HFF-Myc (cell line): ENCODE measurements around the gene LIMA1.
"Not testable (repeated sequence)": the region's sequence is repeated elsewhere in the genome, so short reads cannot be mapped to it uniquely, and the experiment has no call there.

ENCODE experiments used
- DNase-seq: peaks from one replicate; pipeline ENCODE4 v3.0.0-alpha.2; 2011; ENCODE audit warnings: low read depth; ENCODE audit errors: extremely low read depth
- H3K4me3 ChIP-seq: replicated peaks from 2 replicates; pipeline ENCODE4 v1.5.1; 2011; ENCODE audit warnings: low read depth, mild to moderate bottlenecking, control low read depth, low read length
- CTCF ChIP-seq: IDR thresholded peaks from 2 replicates; pipeline ENCODE4 v1.5.1; 2012; ENCODE audit warnings: mild to moderate bottlenecking, low read depth, low read length, control low read depth; ENCODE audit errors: missing control alignments

LIMA1 gene

GRCh38 chr12:50283229-50283923, at the start of gene LIMA1:
Gene LIMA1 (minus strand): TSS chr12:50283520. CDS start chr12:50248751, 34,769 bp downstream.
- peak within 1 kb of the TSS; percentile 78 for H3K4me3 ChIP-seq
- DNase-seq: peak; percentile 33
- TF ChIP-seq CTCF: peak; percentile 31

DNA sequence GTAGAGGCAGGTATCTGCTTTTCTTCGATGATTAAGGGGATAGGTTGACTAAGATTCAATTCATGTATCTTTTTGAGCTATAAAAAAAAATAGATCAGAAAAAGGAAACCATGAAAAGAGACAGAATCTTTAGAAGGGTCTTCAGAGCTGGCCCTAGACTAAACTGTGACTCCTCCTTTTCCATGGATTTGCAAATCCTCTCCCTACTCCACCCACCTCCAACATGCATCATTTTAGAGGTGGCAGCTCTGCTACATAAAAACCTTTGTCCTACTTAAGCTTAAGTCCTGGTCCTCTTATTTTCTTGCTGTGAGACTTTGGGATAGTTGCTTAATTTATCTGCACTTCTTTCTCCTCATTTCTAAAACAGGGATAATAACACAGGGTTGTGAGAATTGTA, 48.4 kb upstream of the LIMA1 start:
- DNase-seq: no peak
- no peak overlapping the region for H3K4me3 ChIP-seq
- TF ChIP-seq CTCF: no peak

DNA sequence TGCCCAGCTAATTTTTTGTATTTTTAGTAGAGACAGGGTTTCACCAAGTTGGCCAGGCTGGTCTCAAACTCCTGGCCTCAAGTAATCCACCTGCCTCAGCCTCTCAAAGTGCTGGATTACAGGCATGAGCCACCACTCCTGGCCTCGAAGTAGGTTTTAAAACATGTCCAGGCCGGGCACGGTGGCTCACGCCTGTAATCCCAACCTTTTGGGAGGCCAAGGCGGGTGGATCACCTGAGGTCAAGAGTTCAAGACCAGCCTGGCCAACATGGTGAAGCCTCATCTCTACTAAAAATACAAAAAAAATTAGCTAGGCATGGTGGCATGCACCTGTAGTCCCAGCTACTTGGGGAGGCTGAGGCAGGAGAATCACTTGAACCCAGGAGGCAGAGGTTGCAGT, 45.3 kb upstream of the LIMA1 start:
- H3K4me3 ChIP-seq, DNase-seq: not testable (repeated sequence)

- TF ChIP-seq CTCF: no peak
- no peak overlapping the region for H3K4me3 ChIP-seq
- DNase-seq: no peak
Measured at GRCh38 chr12:50326590-50327284, 43.4 kb upstream of the LIMA1 start.

DNA sequence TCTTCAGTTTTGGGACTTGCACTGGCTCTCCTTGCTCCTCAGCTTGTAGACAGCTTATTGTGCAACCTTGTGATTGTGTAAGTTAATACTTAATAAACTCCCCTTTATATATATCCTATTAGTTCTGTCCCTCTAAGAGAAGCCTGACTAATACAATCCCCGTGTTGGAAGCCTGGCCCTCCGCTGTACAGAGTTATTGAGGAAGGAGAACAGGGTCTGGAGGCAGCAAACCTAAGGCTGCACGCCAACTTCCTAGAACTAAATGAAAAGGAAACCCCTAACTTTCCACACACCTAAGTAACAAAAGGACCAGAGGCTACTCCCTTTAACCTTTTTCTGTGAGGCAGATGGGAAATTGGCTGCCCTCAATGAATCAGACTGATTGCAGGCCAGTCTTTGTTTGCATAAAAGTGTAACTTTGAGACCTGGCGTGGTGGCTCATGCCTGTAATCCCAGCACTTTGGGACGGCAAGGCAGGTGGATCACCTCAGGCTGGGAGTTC, 42.6 kb upstream of the LIMA1 start:
- no peak for DNase-seq
- no peak overlapping the region for H3K4me3 ChIP-seq
- no peak for TF ChIP-seq CTCF

GRCh38 chr12:50324770-50325169, 41.5 kb upstream of the LIMA1 start:
- not testable (repeated sequence) for DNase-seq, H3K4me3 ChIP-seq

DNA sequence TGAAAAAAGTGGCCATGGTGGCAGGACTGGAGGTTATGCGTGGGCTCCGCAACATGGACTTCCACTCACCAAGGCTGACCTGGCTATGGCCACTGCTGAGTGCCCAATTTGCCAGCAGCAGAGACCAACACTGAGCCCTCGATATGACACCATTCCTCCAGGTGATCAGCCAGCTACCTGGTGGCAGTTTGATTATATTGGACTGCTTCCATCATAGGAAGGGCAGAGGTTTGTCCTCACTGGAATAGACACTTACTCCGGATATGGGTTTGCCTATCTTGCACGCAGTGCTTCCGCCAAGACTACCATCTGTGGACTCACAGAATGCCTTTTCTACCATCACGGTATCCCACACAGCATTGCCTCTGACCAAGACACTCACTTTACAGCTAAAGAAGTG, 40.8 kb upstream of the LIMA1 start:
- DNase-seq: not testable (repeated sequence)

GRCh38 chr12:50322206-50322605, 38.9 kb upstream of the LIMA1 start:
- DNase-seq: no peak
- no peak for TF ChIP-seq CTCF
- no peak overlapping the region for H3K4me3 ChIP-seq

More for the DNA sequence above, 40.8 kb upstream of the LIMA1 start:
- H3K4me3 ChIP-seq: not testable (repeated sequence)
